ENCODE measurements around the gene CEACAM18.

- TF ChIP-seq, protein P1, sequence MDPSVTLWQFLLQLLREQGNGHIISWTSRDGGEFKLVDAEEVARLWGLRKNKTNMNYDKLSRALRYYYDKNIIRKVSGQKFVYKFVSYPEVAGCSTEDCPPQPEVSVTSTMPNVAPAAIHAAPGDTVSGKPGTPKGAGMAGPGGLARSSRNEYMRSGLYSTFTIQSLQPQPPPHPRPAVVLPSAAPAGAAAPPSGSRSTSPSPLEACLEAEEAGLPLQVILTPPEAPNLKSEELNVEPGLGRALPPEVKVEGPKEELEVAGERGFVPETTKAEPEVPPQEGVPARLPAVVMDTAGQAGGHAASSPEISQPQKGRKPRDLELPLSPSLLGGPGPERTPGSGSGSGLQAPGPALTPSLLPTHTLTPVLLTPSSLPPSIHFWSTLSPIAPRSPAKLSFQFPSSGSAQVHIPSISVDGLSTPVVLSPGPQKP (IDR thresholded peaks at IDR 0.05; ENCODE audit: low read depth, low read length): no peak
- TF ChIP-seq, protein P2, sequence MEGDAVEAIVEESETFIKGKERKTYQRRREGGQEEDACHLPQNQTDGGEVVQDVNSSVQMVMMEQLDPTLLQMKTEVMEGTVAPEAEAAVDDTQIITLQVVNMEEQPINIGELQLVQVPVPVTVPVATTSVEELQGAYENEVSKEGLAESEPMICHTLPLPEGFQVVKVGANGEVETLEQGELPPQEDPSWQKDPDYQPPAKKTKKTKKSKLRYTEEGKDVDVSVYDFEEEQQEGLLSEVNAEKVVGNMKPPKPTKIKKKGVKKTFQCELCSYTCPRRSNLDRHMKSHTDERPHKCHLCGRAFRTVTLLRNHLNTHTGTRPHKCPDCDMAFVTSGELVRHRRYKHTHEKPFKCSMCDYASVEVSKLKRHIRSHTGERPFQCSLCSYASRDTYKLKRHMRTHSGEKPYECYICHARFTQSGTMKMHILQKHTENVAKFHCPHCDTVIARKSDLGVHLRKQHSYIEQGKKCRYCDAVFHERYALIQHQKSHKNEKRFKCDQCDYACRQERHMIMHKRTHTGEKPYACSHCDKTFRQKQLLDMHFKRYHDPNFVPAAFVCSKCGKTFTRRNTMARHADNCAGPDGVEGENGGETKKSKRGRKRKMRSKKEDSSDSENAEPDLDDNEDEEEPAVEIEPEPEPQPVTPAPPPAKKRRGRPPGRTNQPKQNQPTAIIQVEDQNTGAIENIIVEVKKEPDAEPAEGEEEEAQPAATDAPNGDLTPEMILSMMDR (IDR thresholded peaks at IDR 0.05): no peak
- TF ChIP-seq TFCP2L1 (CRISPR knock-in tag; IDR thresholded peaks at IDR 0.05): no peak
- no peak for TF ChIP-seq SMC3 (IDR thresholded peaks at IDR 0.05)
- no peak for TF ChIP-seq ESRRA (IDR thresholded peaks at IDR 0.05; ENCODE audit: borderline replicate concordance, low read length)
- TF ChIP-seq POLR2A (IDR thresholded peaks at IDR 0.05; ENCODE audit: low read length): no peak
- TF ChIP-seq REST (IDR thresholded peaks at IDR 0.05): no peak
- no peak for TF ChIP-seq RFX5 (IDR thresholded peaks at IDR 0.05)
- no peak for TF ChIP-seq CBX8 (IDR thresholded peaks at IDR 0.05)
- no peak for TF ChIP-seq PBX3 (IDR thresholded peaks at IDR 0.05)
- TF ChIP-seq MAX (IDR thresholded peaks at IDR 0.05): no peak
- no peak for TF ChIP-seq CEBPB (IDR thresholded peaks at IDR 0.05)
- TF ChIP-seq, protein P3, sequence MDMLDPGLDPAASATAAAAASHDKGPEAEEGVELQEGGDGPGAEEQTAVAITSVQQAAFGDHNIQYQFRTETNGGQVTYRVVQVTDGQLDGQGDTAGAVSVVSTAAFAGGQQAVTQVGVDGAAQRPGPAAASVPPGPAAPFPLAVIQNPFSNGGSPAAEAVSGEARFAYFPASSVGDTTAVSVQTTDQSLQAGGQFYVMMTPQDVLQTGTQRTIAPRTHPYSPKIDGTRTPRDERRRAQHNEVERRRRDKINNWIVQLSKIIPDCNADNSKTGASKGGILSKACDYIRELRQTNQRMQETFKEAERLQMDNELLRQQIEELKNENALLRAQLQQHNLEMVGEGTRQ (IDR thresholded peaks at IDR 0.05): no peak
These were observed 5.7 kb upstream of the CEACAM18 start for GRCh38 chr19:51472607-51473006.
